Testis (tissue), 3 donors: ENCODE results near the gene IL20RB. TPM values are rescaled to one million over a fixed set of nuclear protein-coding genes. Genes with fewer than 3 reads are reported as not detected.
"Not testable (repeated sequence)": the region's sequence is repeated elsewhere in the genome, so short reads cannot be mapped to it uniquely, and the experiment has no call there.

Source experiments
- DNase-seq: peaks from one replicate; pipeline ENCODE4 v3.0.0-alpha.2; 2019
- H3K27ac ChIP-seq, 2 donors: fragments of 200-600 bp; sonication (generic); one replicate each; pipeline ENCODE4 v1.5.1; 2019
- H3K27me3 ChIP-seq: fragments of 200-600 bp; sonication (generic); one replicate; pipeline ENCODE4 v1.5.1; 2019
- H3K36me3 ChIP-seq: fragments of 200-600 bp; sonication (generic); one replicate; pipeline ENCODE4 v1.5.1; 2017; ENCODE audit warnings: low read depth; ENCODE audit errors: missing control alignments
- H3K4me1 ChIP-seq: fragments of 200-600 bp; sonication (generic); one replicate; pipeline ENCODE4 v1.5.1; 2019
- H3K4me3 ChIP-seq, 2 donors: fragments of 200-600 bp; sonication (generic); one replicate each; pipeline ENCODE4 v1.5.1; 2017 to 2019
- H3K9me3 ChIP-seq: fragments of 200-600 bp; sonication (generic); one replicate; pipeline ENCODE4 v1.5.1; 2017
- POLR2A ChIP-seq: fragments of 450-650 bp; IDR thresholded peaks from one replicate; pipeline ENCODE4 v1.6.1; 2017; ENCODE audit warnings: antibody characterized with exemption, mild to moderate bottlenecking, moderate library complexity
- WGBS, 2 donors: methylation state at CpG; one replicate each; pipeline ENCODE4 v1.1.5; 2018; 5-methylcytosine and 5-hydroxymethylcytosine counted together
- intact Hi-C: fragments of 100-400 bp; cut with DNase I; formaldehyde crosslinking; loops from one replicate; pipeline ENCODE4 v1.15.1; 2023; ENCODE audit warnings: low total_unique reads
- polyA plus RNA-seq: library from polyadenylated mRNA; stranded (reverse); fragments of 350-450 nt; fragmentation: Illumina TruSeq; extraction: RNeasy Lipid Tissue Mini Kit (QIAGEN cat#74804); gene quantifications from one replicate; pipeline ENCODE4 v1.2.3, GENCODE V29; 2014; ENCODE audit warnings: low read depth, low replicate concordance; ENCODE audit not compliant: insufficient read depth
- total RNA-seq, 2 donors: library from RNA; depleted of rRNA; stranded (reverse); fragments of >200 nt; gene quantifications; one replicate each; pipeline ENCODE4 v1.2.3, GENCODE V29; 2016
- TF ChIP-seq, protein P1 (sequence below), 3 experiments: fragments of 450-650 bp in 2 of 3; fragments of 200-600 bp in 1 of 3; sonication (generic) in 1 of 3; IDR thresholded peaks; one replicate each; pipeline ENCODE4 v1.5.1; 2016 to 2019; ENCODE audit warnings: antibody characterized with exemption in 3 of 3, mild to moderate bottlenecking in 2 of 3, moderate library complexity in 1 of 3

IL20RB gene
- total and polyA plus RNA-seq, 3 donors from 2014 or later, result 2.0 to 12.5 (median 3.5) TPM

DNA sequence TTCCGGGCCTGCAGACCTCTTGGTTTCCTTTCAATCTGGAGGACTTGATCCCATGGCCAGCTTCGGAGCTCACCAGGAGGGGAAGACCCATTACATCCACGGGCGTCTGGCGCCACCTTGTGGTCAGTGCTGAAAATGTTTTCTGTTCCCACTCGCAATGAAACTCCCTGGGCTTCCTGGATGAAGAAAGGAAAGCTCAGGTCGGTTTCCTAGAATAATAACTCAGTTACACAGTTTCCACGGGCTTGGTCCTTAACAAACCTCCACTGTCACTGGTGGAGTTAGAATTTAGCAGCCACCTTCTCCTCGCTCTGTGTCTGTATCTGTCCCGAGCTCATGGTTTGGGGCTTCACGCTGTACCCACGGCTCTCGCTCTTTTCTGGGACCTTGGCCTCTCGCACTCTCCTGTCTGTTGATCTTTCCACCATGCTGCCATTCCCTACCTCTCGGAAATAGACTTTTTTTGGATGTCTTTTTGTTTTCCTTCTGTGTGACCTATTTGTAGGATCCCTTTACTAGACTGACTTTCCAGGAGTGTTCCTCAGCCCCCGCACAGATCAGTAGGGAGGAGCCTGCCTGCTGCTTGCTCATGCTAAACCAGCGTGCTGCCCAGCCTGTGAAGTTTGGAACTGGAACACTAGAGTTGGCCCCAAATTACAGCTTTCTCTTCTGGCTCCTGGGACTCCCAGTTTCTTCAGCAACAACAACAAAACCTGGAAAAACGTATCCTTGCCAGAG is 56.3 kb downstream of the IL20RB start:
- peak; percentile 96 for DNase-seq
- WGBS, 2 donors, result 1 to 2% methylated on average over 18 of the region's 18 CpGs
- Histone ChIP-seq H3K4me3 (peak overlapping the region; percentile 51 to 54), H3K4me1 (peaks cover 4% of the 10 kb centered on the region), H3K36me3 (no peaks in the 10 kb centered on the region), H3K9me3 (no peaks in the 10 kb centered on the region), H3K27ac (peak overlapping the region; percentile 75 to 97), H3K27me3 (no peaks in the 10 kb centered on the region)
- no peak for TF ChIP-seq POLR2A
- TF ChIP-seq, protein P1, sequence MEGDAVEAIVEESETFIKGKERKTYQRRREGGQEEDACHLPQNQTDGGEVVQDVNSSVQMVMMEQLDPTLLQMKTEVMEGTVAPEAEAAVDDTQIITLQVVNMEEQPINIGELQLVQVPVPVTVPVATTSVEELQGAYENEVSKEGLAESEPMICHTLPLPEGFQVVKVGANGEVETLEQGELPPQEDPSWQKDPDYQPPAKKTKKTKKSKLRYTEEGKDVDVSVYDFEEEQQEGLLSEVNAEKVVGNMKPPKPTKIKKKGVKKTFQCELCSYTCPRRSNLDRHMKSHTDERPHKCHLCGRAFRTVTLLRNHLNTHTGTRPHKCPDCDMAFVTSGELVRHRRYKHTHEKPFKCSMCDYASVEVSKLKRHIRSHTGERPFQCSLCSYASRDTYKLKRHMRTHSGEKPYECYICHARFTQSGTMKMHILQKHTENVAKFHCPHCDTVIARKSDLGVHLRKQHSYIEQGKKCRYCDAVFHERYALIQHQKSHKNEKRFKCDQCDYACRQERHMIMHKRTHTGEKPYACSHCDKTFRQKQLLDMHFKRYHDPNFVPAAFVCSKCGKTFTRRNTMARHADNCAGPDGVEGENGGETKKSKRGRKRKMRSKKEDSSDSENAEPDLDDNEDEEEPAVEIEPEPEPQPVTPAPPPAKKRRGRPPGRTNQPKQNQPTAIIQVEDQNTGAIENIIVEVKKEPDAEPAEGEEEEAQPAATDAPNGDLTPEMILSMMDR (IDR thresholded peaks at IDR 0.05), result peak; percentile 97 to 99 (median 98)
- intact Hi-C loops, result loop anchor here (10.0 kb wide), 2 partner anchors 259 to 939 kb away; partner anchors contain the start of gene STAG1

DNA sequence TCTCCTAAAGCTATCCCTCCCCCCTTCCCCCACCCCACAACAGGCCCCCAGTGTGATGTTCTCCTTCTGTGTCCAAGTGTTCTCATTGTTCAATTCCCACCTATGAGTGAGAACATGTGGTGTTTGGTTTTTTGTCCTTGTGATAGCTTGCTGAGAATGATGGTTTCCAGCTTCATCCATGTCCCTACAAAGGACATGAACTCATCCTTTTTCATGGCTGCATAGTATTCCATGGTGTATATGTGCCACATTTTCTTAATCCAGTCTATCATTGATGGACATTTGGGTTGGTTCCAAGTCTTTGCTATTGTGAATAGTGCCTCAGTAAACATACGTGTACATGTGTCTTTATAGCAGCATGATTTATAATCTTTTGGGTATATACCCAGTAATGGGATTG is 59.5 kb downstream of the IL20RB start:
- H3K4me3 ChIP-seq, H3K4me1 ChIP-seq, H3K27ac ChIP-seq, H3K27me3 ChIP-seq, H3K9me3 ChIP-seq, DNase-seq, H3K36me3 ChIP-seq: not testable (repeated sequence)
- WGBS, 2 donors, result 86 to 100% methylated on average over 1 of the region's 1 CpG
- intact Hi-C loops, result loop anchor here (10.0 kb wide), 2 partner anchors 263 to 943 kb away; partner anchors contain the start of gene STAG1

DNA sequence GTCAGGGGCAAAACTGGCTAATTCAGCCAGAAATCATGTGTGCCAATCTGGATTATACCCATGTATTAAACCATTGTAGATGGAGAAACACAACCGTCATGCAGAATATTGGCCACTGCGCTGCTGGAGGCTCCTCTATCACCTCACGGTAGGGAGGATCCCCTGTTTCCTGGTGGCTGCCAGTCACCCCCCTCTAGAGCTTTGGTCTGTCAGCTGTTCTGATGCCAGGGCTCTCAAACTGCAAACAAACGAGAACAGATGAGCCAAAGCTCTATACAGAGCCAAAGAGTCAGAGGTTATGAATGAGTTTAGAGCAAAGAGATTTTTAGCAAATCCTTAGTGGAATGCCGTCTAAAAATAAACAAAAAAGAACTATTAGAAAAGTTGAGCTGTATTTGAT is 62.5 kb downstream of the IL20RB start:
- Histone ChIP-seq H3K4me3 (no peak overlapping the region), H3K36me3 (no peaks in the 10 kb centered on the region), H3K27ac (no peak overlapping the region), H3K4me1 (no peaks in the 10 kb centered on the region), H3K27me3 (no peaks in the 10 kb centered on the region), H3K9me3 (no peaks in the 10 kb centered on the region)
- intact Hi-C loops, result no loop called here
- no peak for TF ChIP-seq POLR2A
- TF ChIP-seq, protein P1 (IDR thresholded peaks at IDR 0.05), result no peak
- no peak for DNase-seq
- 58 to 59% methylated on average over 5 of the region's 5 CpGs for WGBS, 2 donors

DNA sequence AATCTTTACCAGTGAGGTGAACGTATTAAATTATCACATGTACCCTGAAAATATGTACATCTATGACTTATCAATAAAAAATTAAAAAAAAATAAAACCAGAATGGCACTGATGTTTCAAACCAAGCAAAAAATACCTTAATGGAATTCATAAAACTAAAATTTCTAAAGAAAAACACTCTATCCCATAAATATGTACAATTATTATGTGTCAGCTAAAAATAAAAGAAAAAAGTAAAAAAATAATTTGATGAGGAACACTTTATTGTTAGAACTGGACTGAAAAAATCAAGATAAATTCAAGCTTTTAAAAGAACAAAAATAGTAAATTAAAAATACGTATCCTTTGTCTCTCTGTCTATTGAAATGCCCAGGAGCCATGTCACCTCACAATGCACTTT is 63.1 kb downstream of the IL20RB start:
- Histone ChIP-seq H3K27ac (no peak overlapping the region), H3K27me3 (no peaks in the 10 kb centered on the region), H3K36me3 (no peaks in the 10 kb centered on the region), H3K4me1 (no peaks in the 10 kb centered on the region), H3K4me3 (no peak overlapping the region), H3K9me3 (no peaks in the 10 kb centered on the region)
- intact Hi-C loops, result no loop called here
- WGBS, 2 donors, result 88 to 92% methylated on average over 2 of the region's 2 CpGs
- no peak for DNase-seq
- no peak for TF ChIP-seq POLR2A
- TF ChIP-seq, protein P1 (IDR thresholded peaks at IDR 0.05), result no peak

DNA sequence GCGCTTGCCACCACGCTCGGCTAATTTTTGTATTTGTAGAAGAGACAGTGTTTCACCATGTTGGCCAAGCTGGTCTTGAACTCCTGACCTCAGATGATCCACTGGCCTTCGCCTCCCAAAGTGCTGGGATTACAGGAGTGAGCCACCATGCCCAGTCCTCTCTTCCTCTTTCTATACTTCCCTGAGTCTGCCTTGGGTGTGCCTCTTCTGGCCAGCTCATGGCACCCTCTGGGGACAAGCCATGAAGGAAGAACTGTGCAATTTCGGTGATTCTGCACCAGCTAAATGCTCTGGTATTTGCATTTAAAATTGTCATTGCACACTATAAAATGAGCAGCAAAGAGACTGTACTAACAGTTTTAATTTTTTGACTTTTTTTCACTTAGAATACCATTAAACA is 66.6 kb downstream of the IL20RB start:
- H3K4me1 ChIP-seq, result no peaks in the 10 kb centered on the region
- no peaks in the 10 kb centered on the region for H3K27me3 ChIP-seq
- H3K4me3 ChIP-seq, result no peak overlapping the region
- no peak overlapping the region for H3K27ac ChIP-seq
- TF ChIP-seq, protein P1 (IDR thresholded peaks at IDR 0.05), result no peak
- no peak for TF ChIP-seq POLR2A
- H3K36me3 ChIP-seq, result no peaks in the 10 kb centered on the region
- no peak for DNase-seq
- H3K9me3 ChIP-seq, result no peaks in the 10 kb centered on the region
- 89 to 96% methylated on average over 5 of the region's 5 CpGs for WGBS, 2 donors
- intact Hi-C loops, result no loop called here
